Esophagus squamous epithelium (tissue), 5 donors: Measurements from ENCODE around the gene MAPRE3. TPM values are rescaled to one million over a fixed set of nuclear protein-coding genes. Genes with fewer than 3 reads are reported as not detected.

Experiments
- DNase-seq: peaks from one replicate; lab custom pipeline; 2025; lab: John Stamatoyannopoulos, UW
- H3K27ac ChIP-seq, 4 donors: fragments of 200-600 bp; sonication (generic); one replicate each; pipeline ENCODE4 v1.5.1; 2016 to 2019; ENCODE audit warnings: mild to moderate bottlenecking in 1 of 4
- H3K27me3 ChIP-seq, 4 donors: fragments of 200-600 bp; sonication (generic); 1 replicate in 3 of 4; 2 replicates in 1 of 4; pipeline versions ENCODE4 v1.5.1 to v1.6.0; 2017 to 2021; ENCODE audit warnings: antibody characterized with exemption in 1 of 4
- H3K36me3 ChIP-seq, 3 donors: fragments of 200-600 bp; sonication (generic); one replicate each; pipeline ENCODE4 v1.5.1; 2016 to 2019
- H3K4me1 ChIP-seq, 3 donors: fragments of 200-600 bp; sonication (generic); one replicate each; pipeline ENCODE4 v1.5.1; 2017 to 2019
- H3K4me3 ChIP-seq, 4 donors: fragments of 200-600 bp; sonication (generic); 1 replicate in 3 of 4; 2 replicates in 1 of 4; pipeline ENCODE4 v1.5.1; 2016 to 2019; ENCODE audit warnings: mild to moderate bottlenecking in 2 of 4, moderate library complexity in 1 of 4
- H3K9me3 ChIP-seq, 3 donors: fragments of 200-600 bp; sonication (generic); one replicate each; pipeline ENCODE4 v1.5.1; 2016 to 2019
- CTCF ChIP-seq, 6 experiments: fragments of 450-650 bp in 4 of 6; fragments of 200-600 bp in 2 of 6; sonication (generic) in 2 of 6; IDR thresholded peaks; one replicate each; pipeline ENCODE4 v1.5.1; 2016 to 2019; ENCODE audit warnings: antibody characterized with exemption in 6 of 6, mild to moderate bottlenecking in 4 of 6, moderate library complexity in 4 of 6
- POLR2A ChIP-seq, 4 donors: fragments of 450-650 bp; IDR thresholded peaks; one replicate each; pipeline ENCODE4 v1.6.1; 2017; ENCODE audit warnings: antibody characterized with exemption in 4 of 4, mild to moderate bottlenecking in 4 of 4, moderate library complexity in 3 of 4
- WGBS, 2 donors: methylation state at CpG; one replicate each; pipeline ENCODE4 v1.1.5; 2018; 5-methylcytosine and 5-hydroxymethylcytosine counted together
- intact Hi-C: fragments of 100-400 bp; cut with DNase I; formaldehyde crosslinking; loops from one replicate; pipeline ENCODE4 v1.15.0; 2022
- total RNA-seq, 4 donors: library from RNA; depleted of rRNA; stranded (reverse); fragments of >200 nt; gene quantifications; one replicate each; pipeline ENCODE4 v1.1.0, GENCODE V29; 2016
- donor health status: DM: yes; HTN: yes; CAD: no.

MAPRE3 gene
- total RNA-seq, 4 donors from 2014 or later, result 4.4 to 7.6 (median 5.2) TPM

GRCh38 chr2:26989156-26989555, 18.7 kb downstream of the MAPRE3 start:
- WGBS, 2 donors, result 75 to 81% methylated on average over 7 to 8 of the region's 8 CpGs
- H3K27me3 ChIP-seq, result no peaks in the 10 kb centered on the region
- no peaks in the 10 kb centered on the region for H3K9me3 ChIP-seq
- intact Hi-C loops, result no loop called here
- H3K4me1 ChIP-seq, result no peaks in the 10 kb centered on the region
- DNase-seq, result no peak
- no peaks in the 10 kb centered on the region for H3K36me3 ChIP-seq
- no peak overlapping the region for H3K4me3 ChIP-seq
- TF ChIP-seq POLR2A (IDR thresholded peaks at IDR 0.05) (no peak), CTCF (IDR thresholded peaks at IDR 0.05) (no peak)
- H3K27ac ChIP-seq, result no peak overlapping the region

- 76 to 77% methylated on average over 5 of the region's 5 CpGs for WGBS, 2 donors
- H3K27me3 ChIP-seq, result no peaks in the 10 kb centered on the region
Measured at GRCh38 chr2:26991717-26992116, 21.3 kb downstream of the MAPRE3 start.

GRCh38 chr2:26993768-26994167, 23.3 kb downstream of the MAPRE3 start:
- H3K36me3 ChIP-seq, result no peaks in the 10 kb centered on the region
- no peaks in the 10 kb centered on the region for H3K27me3 ChIP-seq
- intact Hi-C loops, result no loop called here
- 67 to 78% methylated on average over 1 of the region's 1 CpG for WGBS, 2 donors
- DNase-seq, result no peak
- TF ChIP-seq POLR2A (IDR thresholded peaks at IDR 0.05), result no peak
- TF ChIP-seq CTCF (IDR thresholded peaks at IDR 0.05), result no peak
- no peak overlapping the region for H3K27ac ChIP-seq
- no peaks in the 10 kb centered on the region for H3K9me3 ChIP-seq
- no peaks in the 10 kb centered on the region for H3K4me1 ChIP-seq
- no peak overlapping the region for H3K4me3 ChIP-seq

More at GRCh38 chr2:26991717-26992116, 21.3 kb downstream of the MAPRE3 start:
- H3K36me3 ChIP-seq, result no peaks in the 10 kb centered on the region
- TF ChIP-seq CTCF (IDR thresholded peaks at IDR 0.05) (no peak), POLR2A (IDR thresholded peaks at IDR 0.05) (no peak)
- DNase-seq, result no peak
- no peak overlapping the region for H3K4me3 ChIP-seq
- no peak overlapping the region for H3K27ac ChIP-seq
- intact Hi-C loops, result no loop called here
- no peaks in the 10 kb centered on the region for H3K9me3 ChIP-seq
- no peaks in the 10 kb centered on the region for H3K4me1 ChIP-seq

- Histone ChIP-seq H3K4me1 (no peaks in the 10 kb centered on the region), H3K27me3 (no peaks in the 10 kb centered on the region), H3K4me3 (no peak overlapping the region), H3K27ac (no peak overlapping the region), H3K9me3 (no peaks in the 10 kb centered on the region), H3K36me3 (no peaks in the 10 kb centered on the region)
- TF ChIP-seq CTCF (IDR thresholded peaks at IDR 0.05) (no peak), POLR2A (IDR thresholded peaks at IDR 0.05) (no peak)
- no peak for DNase-seq
- WGBS, 2 donors, result 89% methylated on average over 1 of the region's 1 CpG; no CpG with 5 or more reads in 1 of the 2 donors
- intact Hi-C loops, result no loop called here
Measured at GRCh38 chr2:26994983-26995382, 24.5 kb downstream of the MAPRE3 start.

GRCh38 chr2:26997394-26997793, 27.0 kb downstream of the MAPRE3 start:
- no peak for DNase-seq
- 82 to 90% methylated on average over 2 to 8 of the region's 10 CpGs for WGBS, 2 donors
- no peak overlapping the region for H3K27ac ChIP-seq
- intact Hi-C loops, result no loop called here
- H3K4me3 ChIP-seq, result no peak overlapping the region
- H3K9me3 ChIP-seq, result no peaks in the 10 kb centered on the region
- no peaks in the 10 kb centered on the region for H3K4me1 ChIP-seq
- no peaks in the 10 kb centered on the region for H3K36me3 ChIP-seq
- H3K27me3 ChIP-seq, result no peaks in the 10 kb centered on the region
- TF ChIP-seq POLR2A (IDR thresholded peaks at IDR 0.05), result no peak
- no peak for TF ChIP-seq CTCF (IDR thresholded peaks at IDR 0.05)
